GM19023 (cell line): Measurements from ENCODE around the gene FAM184B.
"Not testable (repeated sequence)": the region's sequence is repeated elsewhere in the genome, so short reads cannot be mapped to it uniquely, and the experiment has no call there.

Source experiments
- ATAC-seq: cut with Tn5 transposase; IDR thresholded peaks from one replicate; pipeline ENCODE4 v1.9.1; 2021; ENCODE audit warnings: mild to moderate bottlenecking, moderate library complexity; ENCODE audit not compliant: unreplicated experiment

FAM184B gene

GRCh38 chr4:17690135-17690534 lies 91.3 kb downstream of the FAM184B start:
- ATAC-seq: no peak

GRCh38 chr4:17688011-17688441 lies 93.4 kb downstream of the FAM184B start:
- ATAC-seq: no peak

- ATAC-seq: no peak
These were observed 94.1 kb downstream of the FAM184B start for GRCh38 chr4:17687237-17687857.

GRCh38 chr4:17684648-17685047 lies 96.8 kb downstream of the FAM184B start:
- not testable (repeated sequence) for ATAC-seq

GRCh38 chr4:17682222-17682566 lies 99.2 kb downstream of the FAM184B start:
- ATAC-seq: no peak

- ATAC-seq: no peak
These were observed 99.9 kb downstream of the FAM184B start for GRCh38 chr4:17681281-17682221.

- no peak for ATAC-seq
These were observed 100.7 kb downstream of the FAM184B start for GRCh38 chr4:17680559-17681280.

GRCh38 chr4:17670423-17670822 lies 111.0 kb downstream of the FAM184B start:
- ATAC-seq: no peak

- no peak for ATAC-seq
These were observed 113.7 kb downstream of the FAM184B start for GRCh38 chr4:17667653-17668201.

- ATAC-seq: no peak
These were observed 114.2 kb downstream of the FAM184B start for GRCh38 chr4:17667253-17667652.

GRCh38 chr4:17665852-17666251 lies 115.6 kb downstream of the FAM184B start:
- no peak for ATAC-seq

- no peak for ATAC-seq
These were observed 116.1 kb downstream of the FAM184B start for GRCh38 chr4:17665346-17665745.

- ATAC-seq: peak; percentile 83
These were observed 116.7 kb downstream of the FAM184B start for GRCh38 chr4:17664755-17665154.

GRCh38 chr4:17662694-17663093 lies 118.7 kb downstream of the FAM184B start:
- no peak for ATAC-seq

- not testable (repeated sequence) for ATAC-seq
These were observed 122.2 kb downstream of the FAM184B start for GRCh38 chr4:17659196-17659595.

GRCh38 chr4:17657849-17658248 lies 123.6 kb downstream of the FAM184B start:
- ATAC-seq: no peak

- no peak for ATAC-seq
These were observed 124.3 kb downstream of the FAM184B start for GRCh38 chr4:17657090-17657489.

- no peak for ATAC-seq
These were observed 126.7 kb downstream of the FAM184B start for GRCh38 chr4:17654701-17655100.

GRCh38 chr4:17650406-17650805 lies 131.0 kb downstream of the FAM184B start:
- no peak for ATAC-seq

- no peak for ATAC-seq
These were observed 133.5 kb downstream of the FAM184B start for GRCh38 chr4:17647927-17648326.

- no peak for ATAC-seq
These were observed 134.1 kb downstream of the FAM184B start for GRCh38 chr4:17647176-17647806.
